Measurements from ENCODE around the gene CLINT1.

DNA sequence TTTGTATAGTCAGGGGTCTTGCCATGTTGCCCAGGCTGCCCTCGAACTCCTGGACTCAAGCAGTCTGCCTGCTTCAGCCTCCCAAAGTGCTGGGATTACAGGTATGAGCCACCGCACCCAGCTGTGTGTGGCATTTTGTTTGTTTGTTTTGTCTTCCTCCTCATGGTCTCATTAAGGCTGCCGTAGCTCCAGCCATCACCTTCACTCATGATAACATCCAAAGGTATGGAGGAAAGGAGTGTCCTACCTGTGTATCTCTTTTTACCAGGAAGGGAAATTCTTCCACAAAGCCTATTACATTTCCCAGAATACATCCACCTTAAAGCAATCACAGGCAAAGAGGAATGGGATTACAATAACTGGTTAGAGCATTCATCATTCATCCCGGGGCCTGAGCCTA is 88.3 kb downstream of the CLINT1 start:
- TF ChIP-seq, protein P1, sequence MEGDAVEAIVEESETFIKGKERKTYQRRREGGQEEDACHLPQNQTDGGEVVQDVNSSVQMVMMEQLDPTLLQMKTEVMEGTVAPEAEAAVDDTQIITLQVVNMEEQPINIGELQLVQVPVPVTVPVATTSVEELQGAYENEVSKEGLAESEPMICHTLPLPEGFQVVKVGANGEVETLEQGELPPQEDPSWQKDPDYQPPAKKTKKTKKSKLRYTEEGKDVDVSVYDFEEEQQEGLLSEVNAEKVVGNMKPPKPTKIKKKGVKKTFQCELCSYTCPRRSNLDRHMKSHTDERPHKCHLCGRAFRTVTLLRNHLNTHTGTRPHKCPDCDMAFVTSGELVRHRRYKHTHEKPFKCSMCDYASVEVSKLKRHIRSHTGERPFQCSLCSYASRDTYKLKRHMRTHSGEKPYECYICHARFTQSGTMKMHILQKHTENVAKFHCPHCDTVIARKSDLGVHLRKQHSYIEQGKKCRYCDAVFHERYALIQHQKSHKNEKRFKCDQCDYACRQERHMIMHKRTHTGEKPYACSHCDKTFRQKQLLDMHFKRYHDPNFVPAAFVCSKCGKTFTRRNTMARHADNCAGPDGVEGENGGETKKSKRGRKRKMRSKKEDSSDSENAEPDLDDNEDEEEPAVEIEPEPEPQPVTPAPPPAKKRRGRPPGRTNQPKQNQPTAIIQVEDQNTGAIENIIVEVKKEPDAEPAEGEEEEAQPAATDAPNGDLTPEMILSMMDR (IDR thresholded peaks at IDR 0.05), result no peak
- no peak for TF ChIP-seq EP300 (IDR thresholded peaks at IDR 0.05)

Data from tibial nerve (tissue), 4 donors.